Right renal cortex interstitium (tissue), 3 donors: ENCODE data around the gene ETS2. TPM values are rescaled to one million over a fixed set of nuclear protein-coding genes. Genes with fewer than 3 reads are reported as not detected.

Experiments
- DNase-seq, 3 donors: peaks; one replicate each; pipeline ENCODE4 v3.0.0-alpha.2; 2013; ENCODE audit warnings: low read depth in 3 of 3, low spot score in 2 of 3
- polyA plus RNA-seq, 3 donors: library from polyadenylated mRNA; unstranded; fragments of 120-200 nt; gene quantifications; one replicate each; pipeline ENCODE4 v1.2.1, GENCODE V29; 2013; ENCODE audit not compliant: insufficient read length in 3 of 3

Gene ETS2
- polyA plus RNA-seq, 3 donors, result 45.0 to 53.6 (median 46.2) TPM

DNA sequence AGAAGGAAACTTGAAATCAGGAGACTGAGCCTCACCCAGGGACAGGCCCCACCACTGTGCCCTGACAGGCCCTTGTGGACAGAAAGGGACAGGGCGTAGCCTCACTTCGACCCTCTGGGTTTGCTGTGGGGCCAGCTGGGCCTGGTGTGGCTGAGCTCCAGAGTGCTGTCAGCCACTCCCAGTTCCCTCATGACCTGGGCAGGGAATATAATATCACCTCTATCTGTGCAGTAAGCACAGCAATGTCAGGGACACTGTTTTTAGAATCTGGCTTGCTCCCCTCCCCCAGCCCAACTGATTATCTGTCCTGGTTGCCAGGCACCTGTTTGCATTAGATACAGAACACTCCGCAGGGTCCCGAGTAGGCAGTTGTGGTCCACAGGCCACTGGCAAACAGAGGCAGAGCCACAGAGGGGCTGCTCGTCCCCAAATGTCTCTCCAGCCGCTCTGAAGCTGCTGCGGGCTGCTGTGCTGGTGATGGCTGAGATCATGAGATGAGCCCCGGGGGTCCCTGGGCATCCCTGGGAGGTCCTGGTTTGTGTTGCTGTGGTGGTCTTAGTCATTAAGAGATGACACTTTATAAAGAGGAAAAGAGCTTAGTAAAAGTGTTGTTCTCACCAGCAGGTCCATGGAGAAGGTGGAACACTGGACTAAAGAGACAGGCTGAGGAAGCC, 51.6 kb downstream of the ETS2 start:
- no peak for DNase-seq

DNA sequence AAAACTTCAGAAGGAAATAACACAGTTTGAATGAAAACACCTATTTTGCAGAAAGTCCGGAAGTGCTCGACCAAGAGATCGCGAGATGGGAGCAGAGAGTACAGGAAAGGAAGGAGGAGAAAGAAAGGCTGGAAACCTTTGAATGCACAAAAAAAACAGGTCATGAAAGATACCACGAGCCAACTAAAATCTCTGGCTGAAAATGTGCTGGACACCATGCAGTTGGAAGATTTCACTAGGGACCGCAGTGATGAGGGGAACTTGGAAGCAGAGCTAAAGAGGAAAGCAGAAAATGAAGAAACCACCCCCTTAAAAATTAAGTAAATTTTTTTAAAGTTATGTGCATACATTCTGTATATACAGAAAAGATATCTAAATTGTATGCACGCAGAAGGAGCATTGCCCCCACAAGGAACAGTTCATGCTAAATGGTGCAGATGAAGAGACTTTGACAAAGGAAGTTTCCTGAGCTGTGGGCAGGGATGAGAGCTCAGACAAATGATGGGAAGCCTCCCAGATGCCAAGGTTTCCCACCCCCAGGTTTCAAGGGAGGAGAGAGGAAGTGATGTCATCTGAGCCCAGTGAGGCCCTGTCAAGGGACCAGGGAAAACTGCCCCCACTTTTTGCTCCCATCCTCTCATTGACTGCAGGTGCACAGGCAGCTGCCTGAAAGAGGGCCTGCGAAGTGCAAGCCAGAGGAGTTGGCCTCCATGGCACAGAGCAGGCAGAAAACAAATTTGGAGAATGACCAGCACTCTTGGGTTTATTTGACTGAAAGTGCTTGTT, 52.5 kb downstream of the ETS2 start:
- no peak for DNase-seq

DNA sequence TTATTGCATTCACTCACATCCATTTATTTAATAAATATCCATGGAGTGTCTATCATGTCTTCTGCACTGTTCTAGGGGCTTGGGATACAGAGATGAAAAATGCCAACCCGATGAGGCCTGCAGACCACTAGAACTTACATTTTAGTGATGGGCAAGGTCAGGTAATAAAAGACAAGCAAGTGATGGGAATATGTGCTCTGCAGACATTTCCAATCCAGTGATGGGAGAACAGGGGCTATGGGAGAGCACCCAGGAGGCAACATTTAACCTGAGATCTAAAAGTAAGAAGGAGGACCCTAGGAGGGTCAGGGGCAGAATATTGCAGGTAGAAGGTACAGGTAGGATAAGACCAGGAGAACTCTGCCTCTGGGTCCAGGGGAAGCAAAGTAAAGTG, 53.1 kb downstream of the ETS2 start:
- DNase-seq, result no peak

DNA sequence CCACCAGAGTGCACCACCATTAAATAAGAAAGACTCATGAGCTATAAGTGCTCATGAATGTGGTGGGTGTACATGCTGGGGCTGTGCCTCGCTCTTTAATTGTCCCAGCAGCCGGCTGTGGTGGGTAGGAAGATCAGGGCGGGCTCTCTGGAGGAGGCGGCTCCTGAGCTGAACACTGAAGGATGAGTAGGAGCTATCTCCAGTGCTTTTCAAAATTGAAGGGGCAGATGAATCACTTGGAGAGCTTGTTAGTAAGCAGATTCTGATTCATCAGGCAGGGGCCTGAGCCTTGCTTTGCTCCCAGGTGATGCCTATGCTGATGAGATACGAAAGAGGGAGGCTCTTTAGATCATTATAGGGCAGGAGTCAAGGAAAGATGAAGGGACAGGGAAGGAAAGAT, 54.1 kb downstream of the ETS2 start:
- DNase-seq, result no peak

DNA sequence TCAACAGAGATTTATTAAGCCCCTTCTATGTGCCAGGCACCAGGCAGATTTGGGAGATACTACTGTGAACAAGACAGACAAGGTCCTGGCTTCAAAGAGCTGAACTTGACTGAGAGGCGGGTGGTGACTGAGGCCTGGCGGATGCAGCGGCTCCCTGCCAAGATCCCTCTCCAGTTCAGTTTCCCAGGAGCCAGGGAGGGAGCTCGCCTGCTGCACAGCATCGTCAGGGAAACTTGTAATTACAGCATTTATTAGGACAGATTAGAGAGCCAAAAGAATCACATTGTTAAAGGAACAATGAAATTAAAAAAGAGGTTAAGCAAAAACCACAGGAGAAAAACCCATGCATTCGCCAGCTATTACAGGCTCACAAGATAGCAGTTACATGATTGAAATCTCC, 55.3 kb downstream of the ETS2 start:
- no peak for DNase-seq

DNA sequence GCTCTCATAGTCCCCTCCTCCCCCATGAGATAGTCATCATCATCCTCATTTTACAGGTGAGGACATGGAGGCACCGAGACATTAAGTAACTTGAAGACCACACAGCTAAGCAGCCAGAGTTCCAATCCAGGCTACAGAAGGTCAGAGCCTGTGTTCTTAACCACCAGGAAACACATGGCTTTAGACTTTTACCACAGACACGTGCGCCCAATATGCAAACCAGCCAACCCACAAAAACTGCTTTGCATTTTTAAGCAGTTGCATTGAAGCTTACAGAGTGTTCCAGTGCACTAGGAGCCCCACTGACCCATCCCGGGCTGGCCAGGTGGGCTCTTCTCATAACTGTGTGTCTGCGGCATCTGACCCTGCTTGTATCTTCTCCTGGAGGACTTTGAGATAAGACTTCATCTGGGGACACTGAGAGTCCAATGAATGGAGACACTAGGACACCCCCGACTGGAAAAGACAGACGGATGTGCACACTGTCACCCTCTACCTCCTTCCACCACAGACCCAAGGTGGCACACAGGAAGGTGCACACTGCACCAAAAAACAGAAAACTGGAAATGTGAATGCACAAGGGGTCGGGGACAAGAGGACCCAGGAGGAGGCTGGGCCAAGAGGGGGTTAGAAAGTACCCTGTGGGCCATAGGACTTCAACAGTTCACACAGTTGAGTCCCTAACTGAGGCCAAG, 56.4 kb downstream of the ETS2 start:
- DNase-seq, result no peak

DNA sequence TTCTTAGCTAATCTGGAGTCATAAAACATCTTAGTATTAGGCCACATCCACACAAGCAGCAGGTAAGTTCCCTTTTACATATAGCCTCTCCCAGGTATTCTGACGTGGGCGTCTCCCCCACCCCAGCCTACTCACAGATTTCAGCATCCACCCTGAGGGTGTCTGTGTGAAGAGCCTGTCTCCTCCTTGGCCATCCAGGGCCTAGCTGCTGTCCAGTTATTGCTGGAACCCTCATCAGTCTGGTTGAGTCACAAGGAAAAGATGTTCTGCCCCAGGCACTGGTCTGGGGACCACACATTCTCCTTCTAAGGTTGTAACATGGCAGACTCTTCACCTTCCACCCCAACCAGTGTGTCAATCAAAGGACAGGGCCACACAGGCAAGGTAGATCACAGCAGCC, 57.6 kb downstream of the ETS2 start:
- no peak for DNase-seq

DNA sequence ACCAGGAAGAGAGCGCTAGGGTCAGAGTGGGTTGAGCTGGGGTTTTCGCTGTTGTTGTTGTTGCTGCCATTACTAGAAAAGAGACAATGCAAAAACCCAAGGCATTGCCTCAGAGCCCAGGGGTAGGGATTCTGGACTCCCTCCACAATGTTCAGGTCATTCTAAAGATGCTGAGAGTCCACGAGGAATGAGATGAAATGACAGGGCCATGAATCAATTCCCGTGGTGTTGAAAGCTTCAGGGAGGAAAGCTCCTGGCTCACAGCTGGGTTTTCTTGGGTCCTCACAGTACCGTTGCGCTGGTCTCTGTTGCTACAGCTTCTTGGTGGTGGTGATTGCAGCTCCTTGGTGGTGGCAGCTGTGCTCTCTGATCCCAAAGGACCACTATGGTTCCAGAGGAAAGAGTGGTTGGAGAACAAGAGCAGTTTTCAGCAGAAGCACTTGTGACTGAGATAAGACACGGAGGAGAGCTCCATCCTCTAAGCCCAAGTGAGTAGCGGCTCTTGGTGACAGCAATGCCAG, 58.2 kb downstream of the ETS2 start:
- no peak for DNase-seq

DNA sequence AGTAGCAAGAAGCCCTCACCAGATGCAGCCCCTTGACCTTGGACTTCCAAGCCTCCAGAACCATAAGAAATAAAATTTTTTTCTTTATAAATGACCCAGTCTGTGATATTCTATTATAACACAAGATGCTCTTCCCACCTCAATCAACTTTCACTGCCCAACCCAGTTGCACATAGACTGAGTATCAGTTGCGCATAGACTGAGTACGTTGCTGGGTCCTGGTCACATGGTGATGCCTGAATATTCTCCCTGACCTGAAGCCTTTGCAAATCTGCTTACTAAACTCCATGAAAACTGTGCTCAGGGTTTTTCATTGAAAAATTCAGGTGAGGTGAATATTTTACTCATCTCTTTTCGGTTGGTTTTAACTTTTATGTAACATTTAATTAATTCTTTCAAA, 59.2 kb downstream of the ETS2 start:
- DNase-seq, result no peak

DNA sequence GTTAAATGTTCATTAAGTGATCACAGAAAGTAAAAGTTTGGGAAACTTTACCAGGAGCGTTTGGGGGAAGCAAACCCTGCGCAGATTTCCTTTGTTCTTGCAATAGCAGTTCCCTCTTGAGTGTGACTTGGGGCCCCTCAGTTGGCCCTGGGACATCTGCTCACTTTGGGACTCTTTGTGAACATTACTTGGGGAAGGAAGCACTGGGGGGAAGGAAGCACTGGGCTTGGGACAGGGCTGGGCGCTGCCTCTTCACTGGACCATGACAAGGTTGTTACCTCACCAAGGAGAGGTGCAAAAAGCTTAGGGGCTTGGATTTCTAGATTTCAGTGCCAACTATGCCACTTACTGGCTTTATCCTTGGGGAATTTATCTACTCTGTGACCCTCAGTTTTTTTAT, 63.5 kb downstream of the ETS2 start:
- DNase-seq, result no peak

DNA sequence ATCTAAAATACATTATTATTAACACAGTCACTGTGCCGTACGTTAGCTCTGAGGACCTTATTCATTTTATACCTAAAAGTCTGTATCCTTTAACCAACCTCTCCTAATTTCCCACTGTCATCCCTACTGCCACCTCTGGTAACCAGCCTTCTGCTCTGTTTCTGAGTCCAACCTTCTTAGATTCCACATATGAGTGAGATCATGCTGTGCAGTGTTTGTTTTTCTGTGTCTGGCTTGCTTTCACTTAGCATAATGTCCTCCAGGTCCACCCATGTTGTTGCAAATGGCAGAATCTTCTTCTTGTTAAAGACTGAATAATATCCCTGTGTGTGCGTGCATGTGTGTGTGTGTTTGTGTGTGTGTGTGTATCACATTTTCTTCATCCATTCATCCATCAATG, 64.2 kb downstream of the ETS2 start:
- no peak for DNase-seq
